Measurements from ENCODE around the gene RETREG3.
"Not testable (repeated sequence)": the region's sequence is repeated elsewhere in the genome, so short reads cannot be mapped to it uniquely, and the experiment has no call there.

The RETREG3 gene

DNA sequence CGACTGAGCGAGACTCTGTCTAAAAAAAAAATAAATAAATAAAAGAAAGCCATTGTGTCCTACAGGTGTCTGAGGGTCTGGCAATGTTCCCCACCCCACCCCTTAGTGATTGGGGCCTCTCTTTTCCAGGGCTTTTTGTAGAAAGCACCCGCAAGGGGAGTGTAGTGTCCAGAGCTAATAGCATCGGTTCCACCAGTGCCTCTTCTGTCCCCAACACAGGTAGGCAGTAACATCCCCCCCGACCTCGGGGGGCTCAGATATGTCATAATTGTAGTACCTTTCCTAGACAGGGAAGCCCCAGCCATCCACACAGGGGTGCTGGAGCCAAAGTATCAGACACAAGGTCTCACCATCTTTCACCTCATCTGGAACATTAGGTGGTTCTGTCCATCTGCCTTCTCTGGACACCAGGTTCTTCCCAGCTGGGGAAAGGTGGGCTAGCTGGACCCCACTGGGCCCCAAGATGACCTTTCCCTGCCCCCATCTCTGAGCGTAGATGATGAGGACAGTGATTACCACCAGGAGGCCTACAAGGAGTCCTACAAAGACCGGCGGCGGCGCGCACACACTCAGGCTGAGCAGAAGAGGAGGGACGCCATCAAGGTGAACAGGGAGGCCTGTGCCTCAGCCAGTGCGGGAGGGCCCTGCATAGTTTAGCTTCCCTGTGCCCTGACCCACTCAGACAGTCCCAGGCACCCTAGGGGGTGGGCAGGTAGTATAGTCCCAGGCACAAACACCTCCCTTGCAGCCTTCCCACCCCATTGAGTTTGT is 40.6 kb downstream of the RETREG3 start:
- DNase-seq: no peak

DNA sequence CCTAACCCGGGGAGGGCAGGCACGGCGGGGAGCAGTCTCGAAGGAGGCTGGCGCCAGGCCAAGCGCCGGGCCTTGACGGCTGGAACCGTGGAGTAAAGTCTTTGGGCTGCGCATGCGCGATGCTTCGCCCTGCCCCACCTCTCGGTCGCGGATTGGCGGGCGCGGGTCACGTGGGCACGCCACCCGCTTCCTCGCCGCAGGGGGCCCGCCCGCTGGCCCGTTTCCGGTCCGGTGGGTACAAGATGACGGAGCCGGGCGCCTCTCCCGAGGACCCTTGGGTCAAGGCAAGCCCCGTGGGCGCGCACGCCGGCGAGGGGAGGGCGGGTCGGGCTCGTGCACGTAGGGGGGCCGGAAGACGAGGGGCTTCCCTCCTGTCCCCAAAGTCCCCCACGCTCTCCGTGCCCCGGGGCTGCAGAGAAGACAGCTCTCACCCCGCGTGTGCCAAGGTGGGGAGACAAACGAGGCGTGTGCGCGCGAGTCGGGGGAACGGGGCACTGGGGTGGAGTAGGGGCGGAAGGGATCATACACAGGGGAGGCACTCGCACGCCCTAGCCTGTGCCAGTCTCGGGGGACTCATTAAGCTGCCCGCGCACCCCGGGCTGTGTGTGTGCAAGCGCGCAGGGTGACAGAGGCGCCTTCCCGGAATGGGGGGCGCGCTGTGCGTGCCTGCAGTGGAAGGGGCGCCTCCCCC is 42.1 kb downstream of the RETREG3 start, which contains the start of gene MLX:
TSS of gene MLX (plus strand) at position 218 of the 691 bp plus-strand sequence. CDS start at position 243, 25 bp downstream.
- peak; percentile 91 for DNase-seq

DNA sequence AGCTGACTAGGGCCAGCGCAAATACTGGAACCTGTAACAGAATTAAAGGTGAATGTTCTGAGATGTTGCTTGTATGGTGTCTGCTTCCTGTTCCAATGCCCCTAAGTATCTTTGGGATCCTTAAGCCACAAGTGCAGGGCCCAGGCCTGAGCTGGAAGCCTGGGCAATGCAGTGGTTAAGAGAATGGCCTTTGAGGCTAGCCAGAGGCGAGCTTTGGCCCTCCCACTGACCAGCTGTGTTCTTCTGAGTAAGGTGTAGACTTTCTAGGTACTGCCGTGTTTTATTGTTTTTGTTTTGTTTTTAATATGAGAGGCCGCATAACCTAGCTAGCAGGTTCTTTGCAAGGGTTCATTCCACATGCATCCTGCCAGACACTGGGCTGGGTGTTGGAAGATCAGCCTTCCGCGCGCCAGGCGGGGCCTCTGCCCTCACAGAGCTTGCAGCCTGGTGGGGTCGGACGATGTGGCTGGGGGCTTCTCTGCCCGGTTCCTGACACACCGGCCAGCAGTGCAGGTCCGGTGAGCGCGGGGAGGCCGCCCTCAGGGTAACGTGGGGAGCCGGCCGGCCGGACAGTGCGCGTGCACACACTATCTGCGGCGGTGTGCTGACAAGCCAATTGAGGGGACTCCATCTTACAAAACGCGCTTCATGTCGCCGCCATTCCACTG is 42.8 kb downstream of the RETREG3 start:
- DNase-seq: no peak

GRCh38 chr17:42565523-42566214 is 43.5 kb downstream of the RETREG3 start:
- DNase-seq: no peak

GRCh38 chr17:42564815-42565522 is 44.2 kb downstream of the RETREG3 start:
- DNase-seq: no peak

DNA sequence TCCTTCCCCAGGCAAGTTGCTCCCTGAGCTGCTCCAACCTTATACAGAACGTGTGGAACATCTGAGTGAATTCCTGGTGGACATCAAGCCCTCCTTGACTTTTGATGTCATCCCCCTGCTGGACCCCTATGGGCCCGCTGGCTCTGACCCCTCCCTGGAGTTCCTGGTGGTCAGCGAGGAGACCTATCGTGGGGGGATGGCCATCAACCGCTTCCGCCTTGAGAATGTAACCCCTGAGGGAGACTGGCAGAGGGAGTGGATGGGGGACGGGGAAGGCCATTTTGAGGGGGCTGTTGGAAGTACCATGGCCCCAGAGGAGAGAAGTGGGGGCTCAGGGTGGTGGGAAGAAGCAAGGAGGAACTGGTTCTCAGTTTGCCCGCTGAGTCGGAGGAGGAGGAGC is 45.2 kb downstream of the RETREG3 start:
- DNase-seq: no peak

DNA sequence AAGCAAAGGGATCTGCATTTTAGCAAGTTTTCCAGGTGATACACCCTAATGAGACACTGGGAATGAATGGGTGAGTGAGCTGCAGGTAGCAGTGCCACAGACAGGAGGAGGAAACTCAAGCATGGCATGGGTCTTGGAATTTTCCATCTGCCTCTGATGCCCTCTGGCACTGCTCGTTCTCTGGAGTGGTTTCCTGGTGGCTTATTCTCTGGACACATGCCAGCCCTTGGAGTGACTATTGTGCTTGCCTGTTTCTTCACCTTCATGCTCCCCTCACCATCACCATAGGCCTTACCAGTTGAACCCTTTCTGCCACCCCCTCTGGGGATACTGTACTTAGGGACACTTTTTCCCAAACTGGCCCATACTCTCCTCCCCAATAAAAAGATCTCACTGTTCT is 45.6 kb downstream of the RETREG3 start:
- no peak for DNase-seq

- no peak for DNase-seq
Observed at GRCh38 chr17:42563143-42563509, 46.0 kb downstream of the RETREG3 start.

DNA sequence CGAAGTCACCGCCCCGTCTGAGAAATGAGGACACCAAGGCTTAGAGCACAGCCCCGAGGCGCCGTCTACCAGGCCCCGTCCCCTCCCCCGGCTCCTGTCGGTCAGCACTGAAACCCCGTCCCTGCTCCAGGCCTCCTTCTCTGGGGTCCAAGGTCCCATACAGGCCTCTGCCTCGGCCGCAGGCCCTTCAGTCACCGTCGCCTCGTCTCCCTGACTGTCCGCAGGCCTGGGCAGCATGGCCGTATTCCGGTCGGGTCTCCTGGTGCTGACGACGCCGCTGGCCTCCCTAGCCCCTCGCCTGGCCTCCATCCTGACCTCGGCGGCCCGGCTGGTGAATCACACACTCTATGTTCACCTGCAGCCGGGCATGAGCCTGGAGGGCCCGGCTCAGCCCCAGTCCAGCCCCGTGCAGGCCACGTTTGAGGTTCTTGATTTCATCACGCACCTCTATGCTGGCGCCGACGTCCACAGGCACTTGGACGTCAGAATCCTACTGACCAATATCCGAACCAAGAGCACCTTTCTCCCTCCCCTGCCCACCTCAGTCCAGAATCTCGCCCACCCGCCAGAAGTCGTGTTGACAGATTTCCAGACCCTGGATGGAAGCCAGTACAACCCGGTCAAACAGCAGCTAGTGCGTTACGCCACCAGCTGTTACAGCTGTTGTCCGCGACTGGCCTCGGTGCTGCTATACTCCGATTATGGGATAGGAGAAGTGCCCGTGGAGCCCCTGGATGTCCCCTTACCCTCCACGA is 46.6 kb downstream of the RETREG3 start:
- DNase-seq: no peak

DNA sequence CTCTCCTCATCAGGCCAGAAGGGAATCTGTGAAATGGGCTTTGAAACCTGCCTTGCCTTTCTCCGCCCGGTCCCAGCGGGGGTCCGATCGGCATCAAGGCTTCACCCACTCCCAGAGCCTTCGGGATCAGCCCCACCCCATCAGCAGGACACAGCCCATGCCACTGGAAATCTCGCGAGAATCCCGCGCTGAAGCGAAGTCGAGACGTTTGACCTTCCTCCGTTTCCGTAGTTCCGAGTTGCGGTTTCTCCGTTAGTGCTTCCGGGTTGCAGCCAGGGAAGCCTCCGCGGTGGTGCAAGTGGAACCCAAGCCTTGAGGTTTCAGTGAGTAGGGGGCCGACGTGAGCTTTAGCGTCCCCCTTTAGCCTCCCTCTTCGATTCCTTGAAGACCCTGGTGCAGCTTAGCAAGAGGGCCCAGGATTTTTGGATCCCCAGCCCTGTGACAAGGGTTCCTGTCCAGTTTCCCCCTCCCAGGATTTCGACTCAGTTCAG is 47.2 kb downstream of the RETREG3 start, which contains the start of gene COASY:
TSS of gene COASY (plus strand) at position 252 of the 491 bp plus-strand sequence. CDS start 475 bp downstream, outside the sequence.
- peak; percentile 99 for DNase-seq

GRCh38 chr17:42560246-42560645 is 48.9 kb downstream of the RETREG3 start:
- DNase-seq: no peak

DNA sequence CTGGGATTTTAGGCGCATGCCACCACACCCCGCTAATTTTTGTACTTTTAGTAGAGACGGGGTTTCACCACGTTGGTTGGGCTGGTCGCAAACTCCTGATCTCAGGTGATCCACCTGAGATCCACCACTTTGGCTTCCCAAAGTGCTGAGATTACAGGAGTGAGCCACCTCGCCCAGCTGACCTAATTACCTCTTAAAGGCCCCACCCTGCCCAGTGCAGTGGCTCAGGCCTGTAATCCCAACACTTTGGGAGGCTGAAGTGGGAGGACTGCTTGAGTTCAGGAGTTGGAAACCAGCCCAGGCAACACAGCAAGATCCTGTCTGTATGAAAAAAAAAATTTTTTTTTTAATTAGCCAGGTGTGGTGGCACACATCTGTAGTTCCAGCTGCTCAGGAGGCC is 50.1 kb downstream of the RETREG3 start:
- no peak for DNase-seq

- not testable (repeated sequence) for DNase-seq
Observed at GRCh38 chr17:42555961-42556617, 53.1 kb downstream of the RETREG3 start.

GRCh38 chr17:42555122-42555622 is 54.0 kb downstream of the RETREG3 start:
- no peak for DNase-seq

DNA sequence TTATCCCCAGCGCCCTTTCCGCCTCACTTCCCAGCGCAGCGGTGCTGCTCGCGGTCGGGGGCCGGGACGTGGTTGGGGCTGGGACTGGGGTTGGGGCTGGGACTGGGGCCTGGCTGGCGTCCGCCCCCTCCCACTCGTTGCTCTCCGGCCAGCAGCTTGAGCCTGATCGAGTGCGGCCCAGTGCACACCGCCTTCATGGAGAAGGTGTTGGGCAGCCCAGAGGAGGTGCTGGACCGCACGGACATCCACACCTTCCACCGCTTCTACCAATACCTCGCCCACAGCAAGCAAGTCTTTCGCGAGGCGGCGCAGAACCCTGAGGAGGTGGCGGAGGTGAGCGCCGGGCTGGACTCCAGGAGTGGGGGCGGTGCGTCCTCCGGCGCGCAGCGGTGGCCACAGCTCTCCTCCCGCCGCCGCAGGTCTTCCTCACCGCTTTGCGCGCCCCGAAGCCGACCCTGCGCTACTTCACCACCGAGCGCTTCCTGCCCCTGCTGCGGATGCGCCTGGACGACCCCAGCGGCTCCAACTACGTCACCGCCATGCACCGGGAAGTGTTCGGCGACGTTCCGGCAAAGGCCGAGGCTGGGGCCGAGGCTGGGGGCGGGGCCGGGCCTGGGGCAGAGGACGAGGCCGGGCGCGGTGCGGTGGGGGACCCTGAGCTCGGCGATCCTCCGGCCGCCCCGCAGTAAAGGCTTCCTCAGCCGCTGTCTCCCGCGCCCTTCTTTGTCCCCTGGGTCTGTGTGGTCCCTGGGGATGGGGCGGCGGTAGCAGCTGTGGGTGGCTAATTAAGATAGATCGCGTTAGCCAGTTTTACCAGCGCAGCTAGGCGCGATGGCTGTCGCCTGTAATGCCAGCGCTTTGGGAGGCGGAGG is 54.7 kb downstream of the RETREG3 start:
- peak; percentile 85 for DNase-seq

GRCh38 chr17:42553866-42554249 is 55.3 kb downstream of the RETREG3 start:
- DNase-seq: no peak

DNA sequence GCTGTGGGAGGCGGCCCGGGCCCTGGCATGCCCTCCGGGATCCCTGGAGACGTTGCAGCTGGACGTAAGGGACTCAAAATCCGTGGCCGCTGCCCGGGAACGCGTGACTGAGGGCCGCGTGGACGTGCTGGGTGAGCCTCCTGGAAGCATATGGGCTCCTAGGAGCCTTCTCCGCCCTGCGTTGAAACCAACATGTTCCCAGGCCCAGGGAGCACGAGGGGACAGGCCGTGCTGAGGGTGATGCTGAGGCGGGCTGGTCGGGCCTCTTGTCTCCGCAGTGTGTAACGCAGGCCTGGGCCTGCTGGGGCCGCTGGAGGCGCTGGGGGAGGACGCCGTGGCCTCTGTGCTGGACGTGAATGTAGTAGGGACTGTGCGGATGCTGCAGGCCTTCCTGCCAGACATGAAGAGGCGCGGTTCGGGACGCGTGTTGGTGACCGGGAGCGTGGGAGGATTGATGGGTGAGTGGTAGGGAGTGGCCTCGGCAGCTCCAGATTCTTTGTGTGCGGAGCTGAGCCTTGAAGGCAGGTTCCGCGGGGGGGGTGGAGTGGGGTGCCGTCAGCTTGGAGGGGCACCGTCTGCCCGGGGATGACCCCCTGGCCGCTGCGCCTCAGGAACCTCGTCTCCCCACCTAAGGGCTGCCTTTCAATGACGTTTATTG is 55.9 kb downstream of the RETREG3 start:
- peak; percentile 19 for DNase-seq

- not testable (repeated sequence) for DNase-seq
Observed at GRCh38 chr17:42552736-42553135, 56.4 kb downstream of the RETREG3 start, which contains the start of gene HSD17B1. Gene HSD17B1 (plus strand): TSS chr17:42552923. CDS start chr17:42552934, 11 bp downstream.
